ENCODE measurements around the gene ZNF529.
"Not testable (repeated sequence)": the region's sequence is repeated elsewhere in the genome, so short reads cannot be mapped to it uniquely, and the experiment has no call there.

The ZNF529 gene

GRCh38 chr19:36573020-36573894 is at the start of gene ZNF529:
TSS of gene ZNF529 (minus strand) at chr19:36573292. CDS start at chr19:36572346, 946 bp downstream.
- DNase-seq (ENCODE audit: low read depth), result peak; percentile 79

DNA sequence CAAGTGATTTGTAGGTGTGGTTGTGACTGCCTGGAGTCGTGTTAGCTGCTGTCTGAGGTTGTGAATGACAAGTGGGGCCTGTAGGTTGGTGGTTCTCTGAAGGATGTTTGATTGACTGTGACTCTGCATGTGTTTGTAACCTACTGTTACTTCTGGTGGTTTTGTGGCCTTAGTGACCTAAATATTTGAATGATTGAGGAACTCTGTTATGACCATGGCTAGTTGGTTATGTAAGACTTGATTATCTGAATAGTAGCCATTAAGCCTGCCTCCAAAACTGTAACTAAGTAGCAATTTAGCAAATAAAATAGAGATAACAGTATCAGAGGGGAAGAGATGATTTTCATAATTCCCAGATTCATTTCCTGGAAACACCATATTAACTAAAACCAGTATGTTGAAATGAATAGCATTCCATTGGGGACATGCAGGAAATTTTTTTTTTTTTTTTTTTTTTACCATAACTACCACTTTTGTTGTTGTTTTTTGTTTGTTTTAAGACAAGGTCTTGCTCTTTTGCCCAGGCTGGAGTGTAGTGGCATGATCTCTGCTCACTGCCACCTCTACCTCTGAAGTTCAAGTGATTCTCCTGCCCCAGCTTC is 32.9 kb upstream of the ZNF529 start:
- DNase-seq (ENCODE audit: low read depth), result no peak

- DNase-seq (ENCODE audit: low read depth), result peak; percentile 60
These were observed 32.2 kb upstream of the ZNF529 start, which contains the start of gene ZNF382 for GRCh38 chr19:36605101-36605876. TSS of gene ZNF382 (plus strand) at chr19:36605313. CDS start at chr19:36609915, 4,602 bp downstream.

DNA sequence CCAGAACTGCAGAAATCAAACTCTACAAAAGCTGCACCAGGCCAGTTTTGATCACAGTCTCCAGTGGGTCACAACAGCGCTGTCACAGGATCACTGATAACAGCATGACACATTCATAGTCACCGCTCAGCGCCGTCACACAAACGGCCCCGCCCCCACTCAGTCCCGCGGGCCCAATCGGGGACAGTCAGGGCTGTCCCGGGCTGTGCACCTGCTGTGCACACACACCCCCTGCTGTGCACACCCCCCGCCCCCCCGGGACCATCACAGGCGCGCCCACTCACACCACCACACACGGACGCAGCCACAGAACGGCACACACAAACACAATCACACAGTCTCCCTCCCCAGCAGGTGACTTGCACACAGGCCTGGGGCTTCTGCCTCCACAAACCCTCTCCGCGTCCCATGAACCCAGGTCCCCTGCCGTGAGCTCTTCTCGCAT is 31.6 kb upstream of the ZNF529 start:
- DNase-seq (ENCODE audit: low read depth), result peak; percentile 74

GRCh38 chr19:36602681-36603080 is 29.6 kb upstream of the ZNF529 start:
- DNase-seq (ENCODE audit: low read depth), result not testable (repeated sequence)

DNA sequence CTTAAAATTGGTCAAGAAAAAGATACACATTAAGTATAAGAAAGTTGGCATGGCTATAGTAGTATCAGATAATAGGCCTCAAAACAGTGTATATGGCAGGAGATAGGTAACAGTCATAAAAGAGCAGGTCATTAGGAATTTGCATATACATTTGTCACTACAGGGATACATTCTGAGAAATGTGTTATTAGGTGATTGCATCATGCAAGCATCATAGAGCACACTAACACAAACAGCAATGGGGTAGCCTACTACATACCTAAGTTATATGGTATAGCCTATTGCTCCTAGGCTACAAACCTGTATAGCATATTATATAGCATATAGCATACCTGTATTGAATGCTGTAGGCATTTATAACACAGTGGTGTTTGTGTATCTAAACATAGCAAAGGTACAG is 6.2 kb upstream of the ZNF529 start:
- DNase-seq (ENCODE audit: low read depth), result no peak

DNA sequence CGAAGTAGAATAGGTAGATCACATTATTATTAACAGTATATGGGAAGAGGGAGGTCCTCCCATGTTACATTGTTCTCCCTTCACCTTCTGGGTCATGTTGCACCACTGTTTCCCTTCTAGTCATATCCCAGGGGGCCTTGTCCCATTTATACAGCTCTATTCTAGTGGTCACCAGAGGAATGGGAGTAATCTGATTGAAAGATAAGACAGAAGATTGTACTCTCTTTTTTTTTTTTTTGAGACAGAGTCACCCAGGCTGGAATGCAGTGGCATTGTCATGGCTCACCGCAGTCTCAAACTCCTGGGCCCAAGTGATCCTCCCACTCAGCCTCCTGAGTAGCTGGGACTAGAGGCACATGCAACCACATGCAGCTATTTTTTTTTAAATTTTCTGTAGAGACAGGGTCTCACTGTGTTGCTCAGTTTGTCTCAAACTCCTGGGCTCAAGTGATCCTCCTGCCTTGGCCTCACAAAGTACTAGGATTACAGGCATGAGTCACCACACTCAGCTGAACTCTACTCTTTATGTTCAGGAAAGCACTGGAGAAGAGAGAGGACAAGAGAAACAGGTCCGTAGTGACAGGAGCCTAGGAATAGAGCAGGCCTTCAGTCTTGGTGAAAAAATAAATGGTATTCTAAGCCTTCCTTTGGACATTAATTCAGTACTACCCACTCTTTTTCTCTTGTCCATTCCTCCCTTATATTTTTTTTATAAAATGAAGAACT is 4.3 kb upstream of the ZNF529 start:
- no peak for DNase-seq (ENCODE audit: low read depth)

GRCh38 chr19:36574741-36575140 is 1.6 kb upstream of the ZNF529 start:
- DNase-seq (ENCODE audit: low read depth), result no peak

- DNase-seq (ENCODE audit: low read depth), result no peak
These were observed 1.0 kb upstream of the ZNF529 start for GRCh38 chr19:36573895-36574720.

- DNase-seq (ENCODE audit: low read depth), result no peak
These were observed 486 bp downstream of the ZNF529 start for GRCh38 chr19:36572593-36573019.

- DNase-seq (ENCODE audit: low read depth), result no peak
These were observed 8.7 kb downstream of the ZNF529 start for GRCh38 chr19:36564391-36564790.

GRCh38 chr19:36547001-36547732 is 25.9 kb downstream of the ZNF529 start:
- DNase-seq (ENCODE audit: low read depth), result no peak

- no peak for DNase-seq (ENCODE audit: low read depth)
These were observed 44.1 kb downstream of the ZNF529 start for GRCh38 chr19:36528921-36529518.

DNA sequence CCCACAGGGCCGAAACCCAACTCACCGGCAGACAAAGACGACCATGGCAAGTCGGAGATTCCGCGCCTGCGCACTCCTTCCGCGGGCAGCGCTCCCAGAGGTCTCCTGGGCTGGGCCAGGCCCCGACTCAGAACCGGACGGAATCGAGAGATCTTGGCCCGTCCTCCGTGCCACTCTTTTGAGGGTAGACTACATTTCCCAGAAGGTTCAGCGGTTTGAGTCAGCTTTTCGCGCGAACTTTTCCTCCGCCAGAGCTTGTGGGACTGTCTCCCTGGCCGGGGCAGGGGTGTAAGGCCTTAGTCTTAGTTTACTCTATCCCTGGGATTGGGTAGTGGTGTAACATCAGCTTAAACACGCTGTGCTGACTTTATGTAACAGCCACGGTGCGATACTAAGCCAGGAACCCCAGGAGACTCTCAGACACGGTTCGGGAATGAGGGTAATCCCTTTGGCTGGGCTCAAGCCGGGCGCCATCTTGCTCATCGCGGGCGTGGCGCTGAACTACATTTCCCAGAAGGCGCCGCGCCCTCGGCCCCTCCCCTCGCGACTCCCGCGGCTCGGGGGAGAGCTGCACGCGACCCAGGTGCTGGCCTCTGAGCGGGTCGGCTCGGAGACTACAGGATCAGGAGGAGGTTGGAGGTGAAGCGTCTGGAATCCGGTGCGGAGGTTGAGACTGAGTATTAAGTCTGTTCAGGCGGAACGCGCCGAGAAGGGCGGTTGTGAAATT is 44.7 kb downstream of the ZNF529 start, which contains the start of gene ZNF260:
Gene ZNF260, minus strand, starts transcription at position 78 of the 727 bp plus-strand sequence. CDS start 13,033 bp downstream, outside the sequence.
- DNase-seq (ENCODE audit: low read depth), result peak; percentile 86

- no peak for DNase-seq (ENCODE audit: low read depth)
These were observed 45.3 kb downstream of the ZNF529 start for GRCh38 chr19:36527873-36528193.

- no peak for DNase-seq (ENCODE audit: low read depth)
These were observed 45.8 kb downstream of the ZNF529 start for GRCh38 chr19:36527341-36527740.

DNA sequence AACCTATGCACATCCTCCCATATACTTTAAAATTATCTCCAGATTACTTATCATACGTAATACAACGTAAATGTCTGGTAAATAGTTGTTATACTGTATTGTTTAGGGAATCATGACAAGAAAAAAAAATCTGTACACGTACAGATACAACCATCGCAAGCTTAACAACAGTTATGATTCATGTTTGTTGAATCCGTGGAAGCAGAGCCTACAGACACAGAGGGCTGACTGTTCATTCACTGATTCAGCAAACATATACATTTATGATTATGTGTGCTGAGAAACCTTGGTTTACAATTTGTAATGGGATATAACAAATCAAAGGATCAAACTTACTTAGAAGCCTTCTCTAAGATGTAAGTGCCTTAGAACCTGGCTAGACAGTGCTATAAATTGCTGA is 46.5 kb downstream of the ZNF529 start:
- no peak for DNase-seq (ENCODE audit: low read depth)

- no peak for DNase-seq (ENCODE audit: low read depth)
These were observed 48.5 kb downstream of the ZNF529 start for GRCh38 chr19:36524617-36525016.

DNA sequence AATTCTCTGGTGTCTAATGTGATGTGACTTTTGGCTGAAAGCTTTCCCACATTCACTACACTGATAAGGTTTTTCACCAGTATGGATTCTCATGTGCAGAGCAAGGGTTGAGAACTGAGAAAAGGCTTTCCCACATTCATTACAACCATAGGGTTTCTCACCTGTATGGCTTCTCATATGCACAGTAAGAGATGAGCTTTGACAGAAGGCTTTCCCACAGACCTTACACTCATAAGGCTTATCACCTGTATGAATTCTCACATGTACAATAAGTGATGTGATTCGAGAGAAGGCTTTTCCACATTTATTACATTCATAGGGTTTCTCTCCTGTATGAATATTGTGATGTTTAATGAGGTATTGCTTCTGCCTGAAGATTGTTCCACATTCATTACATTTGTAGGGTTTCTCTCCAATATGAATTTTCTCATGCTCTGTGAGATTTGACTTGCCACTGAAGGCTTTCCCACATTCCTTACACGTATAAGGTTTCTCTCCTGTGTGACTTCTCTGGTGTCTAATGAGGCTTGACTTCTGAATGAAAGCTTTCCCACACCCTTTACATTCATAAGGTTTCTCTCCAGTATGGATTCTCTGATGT is 59.0 kb downstream of the ZNF529 start:
- no peak for DNase-seq (ENCODE audit: low read depth)
